GM19025 (cell line): ENCODE measurements around the gene ZYX.
"Not testable (repeated sequence)": the region's sequence is repeated elsewhere in the genome, so short reads cannot be mapped to it uniquely, and the experiment has no call there.

ENCODE experiments used
- ATAC-seq: cut with Tn5 transposase; IDR thresholded peaks from one replicate; pipeline ENCODE4 v1.9.1; 2021; ENCODE audit warnings: mild to moderate bottlenecking, low read depth, moderate library complexity; ENCODE audit not compliant: unreplicated experiment

Gene ZYX

DNA sequence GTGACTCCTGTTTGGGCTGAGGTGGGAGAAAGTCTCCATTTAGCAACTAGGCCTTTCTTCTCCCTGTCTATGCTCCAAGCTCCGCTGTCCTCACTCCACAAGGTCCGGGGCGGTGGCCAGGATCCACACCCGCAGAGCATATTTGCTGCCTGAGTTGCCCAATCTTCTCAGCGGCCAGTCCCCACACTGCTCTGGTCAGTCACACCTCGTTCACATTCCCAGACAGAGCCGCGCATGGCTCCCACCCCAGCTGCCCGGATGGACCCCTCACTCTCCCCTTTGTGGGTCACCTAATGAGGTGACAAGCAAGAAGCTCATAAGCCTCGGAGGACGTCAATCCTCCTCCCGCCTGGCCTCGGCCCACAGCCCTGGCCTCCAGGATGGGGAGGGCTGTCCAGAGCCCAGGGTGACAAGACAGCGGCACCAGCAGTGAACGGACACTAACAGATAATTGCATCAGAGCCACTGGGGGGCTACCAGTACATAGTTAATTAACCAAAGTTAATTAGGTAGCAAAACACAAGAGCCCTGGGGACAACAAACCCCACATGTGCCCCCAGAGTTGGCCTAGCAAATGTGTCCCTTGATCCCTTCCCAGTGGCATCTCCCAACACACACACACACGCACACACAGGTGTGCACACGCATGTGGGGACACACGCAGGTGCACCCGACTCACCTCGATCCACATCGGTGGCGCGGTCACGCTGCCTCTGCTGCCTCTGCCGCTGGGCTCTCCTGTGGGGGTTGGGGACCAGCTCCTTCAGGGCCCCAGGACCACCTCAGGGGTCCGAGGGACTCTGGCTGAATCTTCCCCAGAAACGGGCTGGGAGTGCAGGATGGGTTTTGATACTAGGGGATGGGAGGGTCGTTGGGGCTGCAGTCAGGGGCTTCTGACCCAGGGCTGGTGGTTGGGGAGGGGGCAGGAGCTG lies 15.7 kb downstream of the ZYX start:
- no peak for ATAC-seq

DNA sequence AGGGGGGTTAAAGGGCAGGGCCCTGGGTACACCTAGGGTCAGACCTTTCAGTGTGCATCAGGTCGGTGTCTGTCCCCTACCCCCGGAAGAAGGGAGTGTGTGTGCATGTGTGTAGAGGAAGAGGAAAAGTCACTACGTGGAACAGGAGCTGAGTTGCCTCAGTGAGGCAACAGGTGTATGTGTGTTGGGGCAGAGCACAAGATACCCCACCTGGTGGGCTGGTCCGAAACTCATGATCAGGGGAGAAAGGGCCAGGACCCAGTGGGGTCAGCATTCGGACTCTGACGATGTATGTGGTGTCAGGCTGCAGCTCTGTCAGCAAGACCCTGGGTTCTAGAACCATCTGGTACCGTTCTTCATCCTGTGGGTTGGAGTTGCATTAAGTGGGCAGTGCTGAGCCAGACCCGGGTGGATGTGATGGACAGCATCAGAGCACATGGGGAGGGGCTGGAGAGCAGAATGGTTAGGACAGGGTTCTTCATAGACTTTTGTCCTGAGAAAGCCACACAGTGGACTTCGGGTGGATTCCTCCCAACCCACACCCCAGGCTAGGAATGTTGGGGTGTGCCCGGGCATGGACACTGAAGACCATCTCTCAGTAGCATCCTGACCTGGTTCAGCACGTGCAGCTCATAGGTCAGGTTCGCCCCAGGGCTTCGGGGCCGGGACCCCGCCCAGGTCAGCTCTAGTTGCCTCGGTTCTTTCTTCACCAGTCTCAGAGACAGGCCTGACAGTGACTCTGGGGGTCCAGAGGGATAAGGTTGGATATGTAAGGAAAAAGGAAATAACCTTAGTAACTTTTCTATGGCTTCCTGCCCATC lies 16.8 kb downstream of the ZYX start:
- ATAC-seq, result no peak

DNA sequence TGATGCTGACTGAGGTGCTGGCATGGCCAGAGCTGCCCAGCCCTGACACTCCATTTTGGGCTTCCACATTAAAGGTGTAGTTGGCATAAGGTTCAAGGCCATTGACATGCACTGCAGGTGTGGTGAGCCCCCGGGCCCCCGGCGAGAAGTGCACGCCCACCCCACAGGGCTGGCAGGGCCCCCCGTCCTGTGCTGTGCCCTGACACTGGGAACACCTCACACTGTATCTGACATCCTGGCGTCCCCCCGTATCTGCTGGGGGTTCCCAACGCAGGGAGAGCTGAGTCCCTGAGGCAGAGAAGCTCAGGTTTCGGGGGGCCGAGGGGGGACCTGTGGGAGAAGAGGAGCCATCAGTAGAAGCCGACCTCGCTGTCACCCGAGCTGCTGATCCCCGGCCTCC lies 17.5 kb downstream of the ZYX start:
- ATAC-seq, result no peak

DNA sequence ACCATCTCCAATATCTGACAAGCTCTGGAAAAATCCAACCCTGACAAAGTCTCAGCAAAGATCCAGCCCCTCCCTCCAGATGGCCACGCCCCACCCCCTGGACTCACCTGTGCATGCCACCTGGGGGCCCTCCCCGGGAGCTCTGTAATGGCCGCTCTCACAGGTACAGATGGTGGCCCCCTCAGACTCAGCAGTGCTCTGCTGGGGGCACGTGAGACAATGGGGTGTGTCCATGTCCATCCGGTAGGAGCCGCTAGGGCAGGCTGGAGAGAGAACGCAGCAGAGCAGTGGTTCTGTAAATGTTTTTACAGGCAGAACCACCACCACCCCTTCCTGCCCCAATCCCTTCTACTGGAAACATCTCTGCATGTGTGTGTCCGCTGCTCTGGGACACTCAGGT lies 18.0 kb downstream of the ZYX start:
- no peak for ATAC-seq

DNA sequence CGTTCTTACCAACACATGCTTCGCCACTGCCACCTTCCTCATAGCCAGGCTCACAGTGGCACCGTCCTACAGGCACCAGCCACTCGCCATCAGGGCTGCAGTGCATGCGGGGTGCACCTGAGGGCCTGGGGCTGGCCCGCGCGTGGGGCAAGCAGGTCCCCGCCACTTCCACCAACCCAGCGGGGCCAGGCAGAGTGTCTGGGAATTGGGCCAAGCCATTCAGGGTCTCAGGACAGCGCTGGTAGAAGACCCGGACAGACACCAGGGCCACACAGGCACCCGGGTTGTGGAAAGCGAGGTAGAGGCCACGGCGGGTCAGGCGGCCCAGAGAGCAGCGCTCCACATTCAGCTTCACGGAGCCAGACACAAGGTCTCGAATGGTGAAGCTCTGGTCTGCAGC lies 18.5 kb downstream of the ZYX start:
- ATAC-seq, result no peak

DNA sequence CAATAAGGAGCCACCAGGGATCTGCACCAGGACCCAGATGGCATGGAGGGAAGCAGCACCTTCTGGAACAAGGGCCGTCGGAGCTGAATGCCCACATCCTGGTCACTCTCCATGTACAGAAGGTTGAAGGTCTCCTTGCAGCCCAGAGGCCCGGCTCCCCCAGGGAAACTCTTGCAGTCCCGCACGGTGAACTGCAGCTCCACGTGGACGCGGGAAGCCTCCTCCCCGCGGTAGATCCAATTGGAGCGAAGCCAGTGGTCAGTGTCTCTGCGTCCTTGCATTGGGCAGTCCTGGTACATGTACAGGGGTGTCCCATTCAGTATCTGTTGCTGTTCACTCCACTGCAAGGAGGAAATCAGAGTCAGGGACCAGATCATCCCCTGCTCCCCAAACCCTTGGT lies 20.1 kb downstream of the ZYX start:
- ATAC-seq, result no peak

DNA sequence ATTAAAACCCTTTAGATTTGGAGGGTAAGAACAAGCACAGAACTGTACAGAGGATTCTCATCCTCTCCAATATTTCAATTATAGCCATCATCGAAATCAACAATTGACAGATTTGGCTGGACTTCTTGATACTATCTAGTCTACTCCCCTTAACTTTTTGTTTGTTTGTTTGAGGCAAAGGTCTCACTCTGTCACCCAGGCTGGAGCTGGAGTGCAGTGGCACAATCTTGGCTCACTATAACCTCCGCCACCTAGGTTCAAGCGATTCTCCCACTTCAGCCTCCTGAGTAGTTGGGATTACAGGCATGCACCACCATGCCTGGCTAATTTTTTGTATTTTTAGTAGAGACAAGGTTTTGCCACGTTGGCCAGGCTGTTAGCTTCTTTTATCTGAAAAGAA lies 21.1 kb downstream of the ZYX start:
- ATAC-seq, result not testable (repeated sequence)

DNA sequence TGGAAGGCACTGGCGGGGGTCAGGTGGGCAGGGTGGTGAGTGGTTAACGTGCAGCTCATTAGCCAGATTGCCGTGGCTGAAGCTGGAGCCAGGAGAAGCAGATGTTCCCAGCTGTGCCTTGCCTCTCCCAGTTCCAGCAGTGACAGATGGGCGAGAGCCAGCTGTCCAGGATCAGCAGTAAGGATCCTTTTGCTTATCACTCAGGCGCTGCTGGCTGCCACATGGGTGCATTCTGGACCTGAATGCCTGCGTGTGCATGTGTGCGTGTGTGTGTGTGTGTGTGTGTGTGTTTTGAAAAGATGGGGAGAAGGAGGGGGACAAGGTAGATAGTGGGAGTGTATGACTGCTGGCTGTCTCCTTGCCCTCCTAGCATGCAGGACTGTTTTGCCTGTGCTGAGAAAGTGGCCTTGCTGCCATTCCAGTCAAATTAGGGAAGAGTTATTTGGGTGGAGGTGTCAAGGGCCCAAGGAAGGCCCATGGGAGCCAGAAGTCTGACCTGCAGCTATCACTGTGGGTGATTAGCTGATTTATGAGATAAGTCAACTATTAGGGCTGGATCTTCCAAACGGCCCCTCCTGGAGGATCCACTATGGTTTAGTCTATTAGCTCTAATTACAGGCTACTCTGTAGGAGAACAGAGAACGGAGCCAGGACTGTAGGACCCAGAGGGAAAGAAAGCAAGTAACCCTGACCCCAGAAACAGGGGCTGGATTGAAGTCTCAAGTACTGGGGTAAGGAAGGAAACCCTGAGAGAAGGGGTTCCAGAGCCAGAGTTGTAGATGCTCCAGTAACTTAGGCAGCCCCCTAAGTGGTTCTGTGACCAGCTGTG lies 24.2 kb downstream of the ZYX start:
- ATAC-seq, result no peak

DNA sequence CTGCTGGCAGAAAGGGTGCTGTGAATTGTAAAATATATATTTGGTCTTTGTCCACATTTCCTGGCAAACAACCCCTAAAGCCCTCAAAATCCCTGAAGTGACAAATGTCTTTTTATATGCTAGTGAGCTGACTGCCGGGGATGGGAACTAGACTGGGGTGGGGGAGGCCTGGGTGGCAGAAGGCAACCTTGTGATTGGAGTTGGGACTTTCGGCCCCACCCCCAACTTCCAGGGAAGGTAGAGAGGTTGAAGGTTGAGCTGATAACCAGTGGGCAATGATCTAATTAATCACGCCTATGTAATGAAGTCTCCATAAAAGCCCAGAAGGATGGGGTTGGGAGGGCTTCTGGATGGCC lies 24.8 kb downstream of the ZYX start:
- ATAC-seq, result no peak

DNA sequence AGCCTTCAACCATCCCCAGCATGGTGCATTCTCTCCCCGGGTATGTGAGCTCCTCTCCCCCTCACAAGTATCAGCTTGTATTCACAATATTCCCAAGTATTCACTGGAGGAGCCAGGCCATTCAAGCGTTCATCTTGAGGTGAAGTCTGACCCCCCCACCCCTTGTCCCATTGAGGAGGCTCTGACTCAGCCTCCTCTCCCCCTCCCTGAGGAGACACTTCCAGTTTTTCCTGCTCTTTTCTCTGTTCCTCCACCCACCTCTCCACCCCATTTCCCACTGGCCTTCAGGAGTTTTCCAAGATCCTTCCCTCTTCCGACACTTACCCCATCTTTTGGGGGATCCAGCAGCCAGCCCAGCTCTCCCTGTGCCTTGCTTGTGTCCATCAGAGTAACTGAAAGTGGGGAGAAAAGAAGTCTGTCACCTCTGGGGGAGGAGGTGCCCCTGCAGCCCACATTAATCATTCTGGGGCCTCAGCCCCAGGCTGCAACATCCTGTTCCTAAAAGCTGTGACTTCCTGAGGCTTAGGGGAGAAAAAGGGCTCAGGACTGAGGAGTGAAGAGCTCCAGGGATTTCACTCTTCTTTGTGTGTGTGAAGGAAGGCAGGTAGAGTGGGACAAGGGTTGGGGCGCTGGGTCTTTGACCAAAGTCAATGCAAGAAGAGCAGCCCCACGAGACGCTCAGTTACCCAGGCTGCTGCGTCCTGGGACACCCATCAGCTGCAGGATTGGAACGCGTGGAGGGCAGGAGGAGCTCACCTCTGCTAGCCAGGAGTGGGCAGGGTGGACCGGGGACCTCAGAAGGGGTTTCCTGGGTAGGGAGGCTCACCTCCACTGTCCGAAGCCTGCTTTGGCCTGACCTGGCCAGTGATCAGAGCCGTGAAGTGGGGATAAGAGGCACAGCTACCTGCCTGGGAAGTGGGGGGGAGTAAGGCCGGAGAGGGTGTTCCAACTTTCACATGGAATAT lies 26.4 kb downstream of the ZYX start:
- no peak for ATAC-seq

DNA sequence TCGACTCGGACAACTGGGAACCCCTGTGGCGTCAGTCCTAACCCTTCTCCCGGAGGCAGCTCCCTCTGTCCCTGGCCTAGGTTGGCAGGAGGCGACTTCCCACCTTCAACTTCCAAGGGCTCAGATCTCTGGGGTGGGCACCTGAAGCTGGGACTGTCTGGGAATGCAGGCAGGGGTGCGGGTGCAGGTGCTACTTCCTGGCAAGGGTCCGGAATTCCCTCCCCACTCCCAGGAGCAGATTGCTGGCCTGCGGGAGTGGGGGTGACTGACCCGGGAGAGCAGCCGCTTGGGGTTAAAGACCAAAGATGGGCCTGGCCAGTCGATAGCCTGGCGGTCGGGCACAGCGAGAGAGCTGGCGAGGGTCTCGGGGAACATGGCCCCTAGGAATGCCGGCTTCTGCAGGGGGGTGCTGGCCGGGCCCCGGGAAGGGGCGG lies 27.1 kb downstream of the ZYX start:
- no peak for ATAC-seq

DNA sequence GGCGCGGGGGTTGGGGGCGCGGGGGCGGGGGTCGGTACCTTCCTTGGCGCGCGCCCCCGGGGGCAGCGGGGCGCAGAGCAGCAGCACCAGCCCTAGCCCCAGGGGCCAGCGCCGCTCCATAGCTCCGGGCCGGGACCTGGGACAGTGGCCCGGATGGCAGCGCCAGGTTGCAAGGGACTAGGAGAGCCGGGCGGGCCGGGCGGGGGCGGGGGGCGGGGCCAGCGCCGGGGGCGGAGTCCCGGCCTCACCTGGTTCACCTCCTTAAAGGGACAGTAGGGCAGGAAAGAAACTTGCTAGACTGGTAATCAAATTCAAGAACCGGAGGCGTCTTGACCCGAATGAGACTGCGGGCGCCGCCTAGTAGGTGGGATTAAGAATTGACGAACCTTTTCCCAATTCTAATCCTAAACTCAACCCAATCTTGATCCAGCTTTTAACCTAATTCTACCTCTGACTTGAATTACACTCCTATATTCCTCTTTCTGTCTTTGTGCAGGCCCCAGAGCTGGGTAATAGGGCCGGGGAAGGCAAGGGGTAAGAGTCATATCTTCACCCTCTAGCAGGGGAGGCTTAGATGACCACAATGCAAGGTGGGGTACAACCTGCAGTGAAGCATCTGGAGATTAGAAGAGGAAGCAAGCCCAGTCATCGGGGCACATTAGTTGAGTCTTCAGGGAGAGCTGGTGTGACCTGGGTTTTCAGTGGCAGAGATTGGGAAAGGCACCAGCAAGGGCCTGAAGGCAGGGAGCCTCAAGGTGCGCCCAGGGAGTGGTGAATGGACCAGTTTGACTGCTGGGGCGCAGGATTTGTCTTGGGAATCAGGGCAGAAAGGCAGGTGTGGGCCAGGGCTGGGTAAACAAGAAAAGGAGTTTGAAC lies 27.8 kb downstream of the ZYX start, which contains the start of gene EPHA1:
Gene EPHA1, minus strand, starts transcription at position 171 of the 876 bp plus-strand sequence. Its CDS starts 51 bp downstream, at position 120.
- no peak for ATAC-seq

DNA sequence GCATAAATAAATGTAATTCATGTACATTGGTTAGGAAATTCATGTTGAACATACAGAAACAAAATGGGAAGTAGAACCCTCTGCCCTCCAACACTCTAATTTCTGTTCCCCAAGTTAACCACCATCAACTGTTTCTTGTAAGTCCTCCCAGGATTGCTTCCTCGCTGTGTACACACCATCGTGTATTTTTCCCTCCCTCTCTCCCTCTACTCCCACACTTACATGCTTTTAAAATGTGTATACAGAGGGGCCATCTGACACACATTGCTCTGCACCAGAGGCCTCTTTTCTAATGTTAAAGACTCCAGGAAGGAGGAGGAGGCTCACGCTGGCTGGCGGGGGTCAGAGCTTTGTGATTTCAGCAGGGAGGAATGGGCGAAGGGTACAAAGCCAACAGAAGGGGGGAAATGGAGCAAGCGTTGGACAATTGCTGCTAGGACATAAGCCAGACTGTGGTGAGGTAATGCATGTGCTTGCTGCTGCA lies 29.4 kb downstream of the ZYX start:
- ATAC-seq, result no peak

DNA sequence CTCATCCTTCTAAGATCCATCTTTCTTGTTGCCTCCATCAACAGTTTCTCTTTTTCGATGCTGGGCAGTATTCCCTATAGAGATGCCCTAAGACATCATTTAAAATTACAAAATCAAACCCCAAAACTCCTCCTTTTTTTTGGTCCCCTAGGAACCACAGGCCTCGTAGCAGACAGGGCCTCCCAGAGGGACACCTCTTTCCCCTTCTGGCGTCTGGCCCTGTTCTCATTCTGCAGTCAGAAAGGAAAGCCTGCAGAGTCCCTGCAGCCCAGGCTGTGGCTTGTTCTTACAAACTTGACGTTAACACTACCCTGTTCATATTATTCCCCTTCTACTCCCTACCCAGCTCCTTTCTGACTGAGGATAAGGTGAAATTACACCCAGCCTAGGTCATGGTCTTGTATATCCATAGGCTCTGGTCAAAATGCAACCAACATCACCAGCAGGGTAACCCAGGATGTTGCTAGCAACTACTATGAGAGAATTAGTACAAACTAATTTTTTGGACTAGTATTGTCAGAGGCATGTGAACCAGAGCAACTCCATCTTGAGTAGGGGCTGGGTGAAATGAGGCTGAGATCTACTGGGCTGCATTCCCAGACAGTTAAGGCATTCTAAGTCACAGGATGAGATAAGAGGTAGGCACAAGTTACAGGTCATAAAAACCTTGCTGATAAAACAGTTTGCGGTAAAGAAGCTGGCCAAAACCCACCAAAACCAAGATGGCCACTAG lies 31.0 kb downstream of the ZYX start:
- ATAC-seq, result no peak

DNA sequence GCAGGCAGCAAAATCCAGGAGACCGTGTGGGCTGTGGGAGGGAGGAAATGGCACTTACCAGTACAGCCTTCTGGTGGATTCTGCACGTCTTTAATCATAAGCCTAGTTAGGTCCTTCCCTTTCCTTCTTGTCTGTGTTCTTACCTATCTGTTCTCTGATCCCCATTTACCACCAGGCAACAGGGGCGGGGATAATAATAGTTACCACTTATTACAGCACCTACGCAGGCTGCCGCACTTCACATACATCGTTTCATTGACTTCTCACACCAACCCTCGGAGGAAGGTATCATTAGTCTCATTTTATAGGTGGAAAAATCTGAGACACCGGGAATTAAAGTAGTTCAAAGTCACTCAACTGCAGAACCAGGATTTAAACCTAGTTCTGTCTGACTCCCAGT lies 32.0 kb downstream of the ZYX start:
- ATAC-seq, result no peak

DNA sequence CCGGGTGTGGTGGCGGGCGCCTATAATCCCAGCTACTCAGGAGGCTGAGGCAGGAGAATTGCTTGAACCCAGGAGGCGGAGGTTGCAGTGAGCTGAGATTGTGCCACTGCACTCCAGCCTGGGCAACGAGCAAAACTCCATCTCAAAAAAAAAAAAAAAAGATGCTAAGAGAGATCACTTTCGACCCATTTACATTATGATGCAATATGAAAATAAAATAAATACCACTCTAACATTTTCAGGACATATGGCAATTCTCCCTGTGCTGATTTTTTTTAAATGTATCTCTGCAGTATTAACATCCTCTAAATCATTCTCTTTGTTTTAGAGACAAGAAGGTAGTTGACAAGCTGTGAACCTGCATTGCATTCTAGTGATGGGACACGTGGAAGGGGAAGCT lies 34.1 kb downstream of the ZYX start:
- not testable (repeated sequence) for ATAC-seq

DNA sequence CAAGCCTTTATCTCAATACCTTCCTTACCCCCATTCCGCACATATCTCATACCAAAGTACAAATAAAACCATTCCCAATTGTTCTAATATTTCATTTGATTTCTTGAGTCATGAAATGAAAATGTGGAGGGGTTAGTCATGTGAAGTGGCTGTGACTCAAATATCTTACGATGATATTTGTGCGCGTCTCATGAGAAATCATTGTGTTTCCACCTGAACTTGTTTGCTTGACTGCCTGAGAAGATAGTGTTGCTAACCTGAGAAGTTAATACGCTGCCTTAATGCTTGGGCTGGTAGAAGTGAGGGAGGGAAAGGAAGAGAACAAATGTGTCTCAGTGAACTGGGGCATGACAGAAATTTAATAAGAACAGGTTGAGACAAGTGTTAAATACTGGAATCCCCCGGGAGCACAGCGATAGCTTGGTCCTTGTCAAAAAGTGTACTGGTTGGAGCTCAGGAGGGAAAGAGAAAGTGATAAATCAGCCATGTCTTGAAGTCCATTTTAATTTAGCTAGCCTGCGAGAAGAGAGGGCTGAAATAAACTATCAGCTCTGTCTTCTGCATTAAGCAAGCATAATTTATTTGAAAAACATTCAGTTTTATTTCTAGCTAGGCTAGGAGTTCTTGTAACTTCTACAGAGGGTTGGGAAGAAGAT lies 34.7 kb downstream of the ZYX start:
- ATAC-seq, result no peak
